Suprapubic skin (tissue), 4 donors: ENCODE measurements around the gene ENOPH1.

ENCODE experiments used
- EP300 ChIP-seq: sonication (generic); formaldehyde crosslinking; IDR thresholded peaks from one replicate; pipeline ENCODE4 v1.6.1; 2017; ENCODE audit warnings: antibody characterized with exemption
- POLR2A ChIP-seq, 2 donors: fragments of 450-650 bp; IDR thresholded peaks; one replicate each; pipeline ENCODE4 v1.6.1; 2017; ENCODE audit warnings: antibody characterized with exemption in 2 of 2, mild to moderate bottlenecking in 2 of 2, moderate library complexity in 2 of 2
- POLR2AphosphoS5 ChIP-seq, 3 donors: sonication (generic); formaldehyde crosslinking; IDR thresholded peaks; one replicate each; pipeline ENCODE4 v1.6.1; 2017; ENCODE audit warnings: antibody characterized with exemption in 3 of 3
- TF ChIP-seq, protein P1 (sequence below), 2 donors: fragments of 200-600 bp in 1 of 2; fragments of 450-650 bp in 1 of 2; sonication (generic) in 1 of 2; IDR thresholded peaks; one replicate each; pipeline ENCODE4 v1.5.1; 2016 to 2019; ENCODE audit warnings: antibody characterized with exemption in 2 of 2, mild to moderate bottlenecking in 1 of 2, moderate library complexity in 1 of 2

DNA sequence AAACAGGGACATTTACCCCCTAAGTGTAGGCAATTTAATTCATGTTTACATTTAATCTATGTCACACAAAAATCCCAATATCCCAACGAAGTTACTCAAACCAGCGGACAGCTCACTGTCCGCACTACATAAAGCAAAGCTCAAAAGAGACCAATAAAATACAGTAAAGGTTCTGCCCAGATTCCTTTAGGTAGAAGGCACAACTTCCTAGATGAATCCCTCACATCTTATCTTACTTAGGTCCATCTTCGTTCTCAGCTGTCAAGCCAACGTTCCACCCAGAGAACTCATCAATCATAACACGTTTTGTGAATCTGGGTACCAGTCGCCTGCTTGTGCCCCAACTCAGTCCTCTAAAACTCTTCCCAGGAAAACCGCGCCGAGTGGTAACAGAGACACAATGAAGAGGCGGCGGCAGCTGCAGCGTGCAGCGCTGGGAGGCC, 1.8 kb upstream of the ENOPH1 start:
- TF ChIP-seq POLR2A (IDR thresholded peaks at IDR 0.05) (no peak), POLR2AphosphoS5 (IDR thresholded peaks at IDR 0.05) (no peak), EP300 (no peak)
- TF ChIP-seq, protein P1, sequence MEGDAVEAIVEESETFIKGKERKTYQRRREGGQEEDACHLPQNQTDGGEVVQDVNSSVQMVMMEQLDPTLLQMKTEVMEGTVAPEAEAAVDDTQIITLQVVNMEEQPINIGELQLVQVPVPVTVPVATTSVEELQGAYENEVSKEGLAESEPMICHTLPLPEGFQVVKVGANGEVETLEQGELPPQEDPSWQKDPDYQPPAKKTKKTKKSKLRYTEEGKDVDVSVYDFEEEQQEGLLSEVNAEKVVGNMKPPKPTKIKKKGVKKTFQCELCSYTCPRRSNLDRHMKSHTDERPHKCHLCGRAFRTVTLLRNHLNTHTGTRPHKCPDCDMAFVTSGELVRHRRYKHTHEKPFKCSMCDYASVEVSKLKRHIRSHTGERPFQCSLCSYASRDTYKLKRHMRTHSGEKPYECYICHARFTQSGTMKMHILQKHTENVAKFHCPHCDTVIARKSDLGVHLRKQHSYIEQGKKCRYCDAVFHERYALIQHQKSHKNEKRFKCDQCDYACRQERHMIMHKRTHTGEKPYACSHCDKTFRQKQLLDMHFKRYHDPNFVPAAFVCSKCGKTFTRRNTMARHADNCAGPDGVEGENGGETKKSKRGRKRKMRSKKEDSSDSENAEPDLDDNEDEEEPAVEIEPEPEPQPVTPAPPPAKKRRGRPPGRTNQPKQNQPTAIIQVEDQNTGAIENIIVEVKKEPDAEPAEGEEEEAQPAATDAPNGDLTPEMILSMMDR (IDR thresholded peaks at IDR 0.05): no peak
